Femur (tissue), 1 donor: ENCODE data around the gene SIDT1.

ENCODE experiments used
- DNase-seq: peaks from one replicate; pipeline ENCODE4 v3.0.0-alpha.2; 2017

Gene SIDT1

GRCh38 chr3:113638910-113639309 lies 106.6 kb downstream of the SIDT1 start:
- no peak for DNase-seq

- DNase-seq = no peak
Observed at GRCh38 chr3:113643583-113643982, 111.2 kb downstream of the SIDT1 start.

GRCh38 chr3:113648524-113648923 lies 116.2 kb downstream of the SIDT1 start:
- DNase-seq = no peak

- DNase-seq = no peak
Observed at GRCh38 chr3:113649174-113649845, 117.0 kb downstream of the SIDT1 start.

GRCh38 chr3:113654310-113654709 lies 122.0 kb downstream of the SIDT1 start:
- DNase-seq = no peak

- no peak for DNase-seq
Observed at GRCh38 chr3:113654851-113655250, 122.5 kb downstream of the SIDT1 start.

- DNase-seq = no peak
Observed at GRCh38 chr3:113658107-113658506, 125.8 kb downstream of the SIDT1 start.

GRCh38 chr3:113659101-113659541 lies 126.8 kb downstream of the SIDT1 start:
- DNase-seq = no peak

GRCh38 chr3:113659996-113660395 lies 127.6 kb downstream of the SIDT1 start:
- DNase-seq = no peak

- no peak for DNase-seq
Observed at GRCh38 chr3:113660458-113660857, 128.1 kb downstream of the SIDT1 start.

GRCh38 chr3:113660896-113661295 lies 128.5 kb downstream of the SIDT1 start:
- no peak for DNase-seq

GRCh38 chr3:113662824-113663223 lies 130.5 kb downstream of the SIDT1 start:
- no peak for DNase-seq

- no peak for DNase-seq
Observed at GRCh38 chr3:113663324-113663750, 131.0 kb downstream of the SIDT1 start.

- DNase-seq = no peak
Observed at GRCh38 chr3:113663761-113664160, 131.4 kb downstream of the SIDT1 start.

- no peak for DNase-seq
Observed at GRCh38 chr3:113664523-113665094, 132.3 kb downstream of the SIDT1 start.

GRCh38 chr3:113668015-113668414 lies 135.7 kb downstream of the SIDT1 start:
- peak; percentile 55 for DNase-seq

- no peak for DNase-seq
Observed at GRCh38 chr3:113673593-113673992, 141.2 kb downstream of the SIDT1 start.

- DNase-seq = no peak
Observed at GRCh38 chr3:113676261-113676660, 143.9 kb downstream of the SIDT1 start.

GRCh38 chr3:113677737-113678136 lies 145.4 kb downstream of the SIDT1 start:
- no peak for DNase-seq

- no peak for DNase-seq
Observed at GRCh38 chr3:113678773-113679172, 146.4 kb downstream of the SIDT1 start.
